Skeletal muscle cell (primary cell): ENCODE data around the gene SCMH1.

ENCODE experiments used
- DNase-seq: peaks from one replicate; pipeline ENCODE4 v3.0.0-alpha.2; 2010; ENCODE audit warnings: low read depth
- H3K4me3 ChIP-seq: 2 replicates; pipeline ENCODE4 v1.5.1; 2011; ENCODE audit warnings: low read depth, mild to moderate bottlenecking, control low read depth, low read length, moderate library complexity

Gene SCMH1

DNA sequence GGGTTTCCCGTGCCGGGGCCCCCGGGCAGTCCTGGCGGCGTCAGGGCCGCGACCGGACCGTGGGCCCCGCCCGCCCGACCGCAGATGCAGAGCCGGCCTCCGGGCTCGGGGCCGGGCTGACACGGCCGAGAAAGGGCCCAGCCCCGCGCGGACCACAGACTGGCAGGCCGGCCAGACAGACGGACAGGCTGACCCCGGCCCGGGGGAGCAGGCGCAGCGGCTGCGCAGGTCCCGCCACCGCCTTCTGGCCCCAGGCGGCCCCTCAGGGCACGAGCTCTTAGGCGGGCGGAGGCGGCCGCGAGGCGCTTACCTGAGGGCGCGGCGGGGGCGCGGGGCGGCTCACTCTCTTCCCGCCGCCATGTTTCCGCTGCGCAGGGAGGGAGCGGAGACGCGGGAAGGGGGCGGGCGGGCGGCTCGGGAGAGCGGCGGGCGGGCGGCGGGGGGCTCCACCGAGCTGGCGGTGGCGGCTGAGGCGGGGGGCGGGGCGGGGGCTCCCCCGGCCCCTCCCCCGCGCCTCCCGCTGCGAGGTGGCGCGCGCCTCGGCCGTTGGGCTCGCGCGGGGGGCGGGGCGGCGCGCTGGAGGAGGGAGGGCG lies at the start of gene SCMH1:
Gene SCMH1 (minus strand): TSS at position 558 of the 593 bp plus-strand sequence. CDS start 56,173 bp downstream, outside the sequence.
- no peak for DNase-seq
- peak within 1 kb of the TSS; percentile 65 for H3K4me3 ChIP-seq

DNA sequence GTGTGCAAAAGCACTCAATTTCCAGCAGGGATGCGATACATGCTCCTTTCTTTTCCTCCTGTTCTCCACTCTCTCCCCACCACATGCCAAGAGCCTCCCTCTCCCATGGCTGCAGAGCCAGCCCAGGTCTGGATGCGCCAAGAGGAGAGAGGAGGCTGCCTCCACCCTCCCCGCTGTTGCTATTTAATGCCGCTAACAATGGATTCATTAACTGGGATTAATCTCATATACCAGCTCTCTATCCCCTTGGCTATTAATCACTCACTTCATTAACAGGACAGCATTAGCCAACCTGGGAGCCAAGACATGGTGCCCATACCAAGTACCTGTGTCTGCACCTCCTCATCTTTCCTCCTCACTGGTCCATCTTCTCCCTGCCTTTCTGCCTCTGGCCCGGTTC lies 49.1 kb upstream of the SCMH1 start:
- H3K4me3 ChIP-seq: no peak overlapping the region
- DNase-seq: no peak

DNA sequence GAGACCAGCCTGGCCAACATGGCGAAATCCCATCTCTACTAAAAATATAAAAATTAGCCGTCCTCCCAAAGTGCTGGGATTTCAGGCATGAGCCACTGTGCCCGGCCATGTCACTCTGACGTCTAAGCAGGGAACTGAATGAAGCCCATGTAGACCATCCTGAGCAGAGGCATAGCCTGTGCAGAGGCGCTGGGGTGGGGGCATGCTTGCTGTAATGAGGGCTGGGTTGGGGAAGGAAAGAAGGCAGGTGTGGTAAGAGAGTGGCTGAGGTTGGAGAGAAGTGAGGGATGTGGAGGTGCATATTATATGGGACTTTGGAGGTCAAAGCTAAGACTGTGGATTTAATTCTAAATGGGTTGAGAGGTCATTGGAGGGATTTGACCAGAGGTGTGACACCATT lies 47.1 kb upstream of the SCMH1 start:
- no peak overlapping the region for H3K4me3 ChIP-seq
- DNase-seq: no peak

DNA sequence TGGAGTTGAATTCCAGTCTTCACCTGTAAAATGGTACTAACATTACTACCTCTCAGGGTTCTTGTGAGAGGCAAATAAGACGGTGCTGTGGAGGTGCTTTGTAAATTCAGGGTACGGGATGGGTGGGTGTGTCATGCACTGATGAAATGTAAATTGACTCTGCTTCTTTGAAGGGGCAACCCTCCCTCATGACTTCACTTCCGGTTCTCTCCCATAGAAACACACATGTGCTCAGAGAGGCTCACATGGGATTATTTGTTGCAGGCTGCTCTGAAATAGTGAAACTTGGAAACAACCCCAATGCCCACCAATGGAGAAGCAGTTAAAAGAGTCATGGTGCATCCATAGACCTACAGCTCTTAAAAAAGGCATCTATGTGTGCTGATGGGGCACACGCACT lies 44.9 kb upstream of the SCMH1 start:
- no peak overlapping the region for H3K4me3 ChIP-seq
- DNase-seq: no peak

DNA sequence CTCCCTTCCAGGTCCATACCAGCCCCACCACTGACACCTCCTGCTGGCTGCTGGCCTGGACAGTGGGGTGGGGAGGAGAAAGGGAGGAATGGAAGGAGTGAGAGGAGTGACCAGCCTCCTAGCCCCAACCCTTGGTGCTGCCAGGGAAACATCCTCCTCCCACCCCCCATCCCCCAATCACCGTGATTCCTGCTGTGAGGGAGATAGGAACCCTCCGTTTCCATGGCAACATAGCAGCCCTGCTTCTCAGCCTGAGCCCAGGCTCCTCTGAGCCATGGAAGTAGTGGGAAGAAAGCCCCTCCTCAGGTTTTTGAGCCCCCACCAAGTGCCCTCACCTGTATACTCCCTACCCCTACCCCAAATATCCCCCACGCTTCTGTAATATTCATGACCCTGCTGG lies 44.4 kb upstream of the SCMH1 start:
- DNase-seq: no peak
- H3K4me3 ChIP-seq: no peak overlapping the region

DNA sequence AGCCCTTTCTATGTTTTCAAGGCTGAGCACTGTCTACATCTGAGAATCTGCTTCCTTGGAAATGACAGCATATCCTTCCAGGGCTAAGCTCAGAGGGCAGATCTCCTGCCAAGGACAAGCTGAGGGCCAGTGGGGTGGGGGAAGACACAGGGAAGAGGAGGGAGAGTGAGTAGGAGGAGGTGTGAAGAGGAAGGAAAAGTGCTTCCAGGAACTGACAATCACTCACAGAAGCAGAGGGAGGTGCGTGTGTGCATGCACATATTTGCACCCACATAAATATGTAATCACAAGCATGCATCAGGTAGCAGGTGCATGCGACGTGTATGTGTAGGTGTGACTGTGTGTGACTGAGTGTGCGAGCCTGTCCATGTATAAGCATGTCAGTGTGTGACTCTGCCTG lies 43.7 kb upstream of the SCMH1 start:
- no peak overlapping the region for H3K4me3 ChIP-seq
- DNase-seq: no peak

DNA sequence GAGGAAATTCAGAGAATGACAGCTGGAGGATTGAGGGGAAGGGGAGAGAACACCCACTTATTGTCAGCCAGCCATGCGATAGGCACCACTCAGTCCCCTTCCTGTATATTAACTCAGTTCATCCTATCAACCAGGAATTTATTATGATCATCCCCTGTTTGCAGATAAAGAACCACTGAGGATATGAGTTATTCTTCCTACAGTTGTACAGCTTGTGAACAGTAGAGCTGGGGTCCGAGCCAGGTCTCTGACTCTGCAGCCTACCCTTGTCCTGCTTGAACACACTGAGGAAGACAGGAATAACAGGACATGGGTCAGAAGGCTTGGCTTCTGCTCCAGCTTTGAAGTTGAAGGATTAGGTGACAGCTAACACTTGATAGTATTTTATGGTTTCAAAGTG lies 42.0 kb upstream of the SCMH1 start:
- H3K4me3 ChIP-seq: no peak overlapping the region
- DNase-seq: no peak

DNA sequence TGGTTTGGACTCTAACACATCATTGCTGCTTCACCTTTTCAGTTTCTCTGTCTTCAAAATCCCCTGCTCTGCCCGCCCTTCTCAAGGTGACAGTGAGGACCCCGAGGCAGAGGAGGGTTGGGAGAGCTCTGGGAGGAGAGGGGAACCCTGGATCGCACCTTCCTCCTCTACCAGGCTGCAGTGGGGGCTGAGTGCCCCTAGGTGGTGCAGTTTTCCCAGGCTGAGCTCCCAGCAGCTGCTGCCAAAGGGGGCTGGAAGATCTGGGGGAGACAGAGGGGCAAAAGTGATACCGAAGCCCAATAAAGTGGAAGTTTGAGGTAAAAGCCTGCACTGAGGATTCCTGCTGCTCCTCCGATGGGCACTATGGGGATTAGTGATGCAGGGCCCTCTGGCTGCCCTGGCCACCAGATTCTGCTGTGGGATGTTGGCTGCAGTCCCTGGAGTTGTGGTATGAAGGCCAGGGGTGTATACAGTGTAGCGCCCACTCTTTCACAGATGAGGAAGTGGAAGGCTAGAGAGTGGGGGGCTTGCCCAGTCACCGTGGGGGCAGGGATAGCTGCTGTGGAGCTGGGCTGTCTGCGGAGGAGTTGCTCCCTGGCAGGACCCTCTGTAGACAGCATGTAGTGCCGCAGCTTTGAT lies 40.7 kb upstream of the SCMH1 start:
- no peak for DNase-seq
- H3K4me3 ChIP-seq: no peak overlapping the region

DNA sequence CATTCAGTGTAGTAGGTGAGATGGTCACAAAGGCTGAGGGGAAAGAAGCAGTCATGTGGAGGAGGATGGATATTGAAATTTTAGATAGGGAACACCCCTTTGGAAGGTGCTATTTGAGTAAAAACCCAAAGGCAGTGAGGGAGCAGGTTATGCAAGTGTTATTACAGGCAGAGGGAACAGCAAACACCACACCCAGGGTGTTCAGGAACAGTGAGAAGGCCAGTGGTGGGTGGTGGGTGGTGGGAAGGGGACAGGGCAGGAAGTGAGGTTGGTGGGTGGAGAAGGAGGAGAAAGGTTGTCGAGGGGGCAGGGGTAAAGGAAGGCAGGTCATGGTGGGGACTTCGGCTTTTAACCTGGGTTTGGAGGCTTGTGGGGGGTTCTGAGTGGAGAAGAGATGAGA lies 39.2 kb upstream of the SCMH1 start:
- H3K4me3 ChIP-seq: no peak overlapping the region
- DNase-seq: no peak

DNA sequence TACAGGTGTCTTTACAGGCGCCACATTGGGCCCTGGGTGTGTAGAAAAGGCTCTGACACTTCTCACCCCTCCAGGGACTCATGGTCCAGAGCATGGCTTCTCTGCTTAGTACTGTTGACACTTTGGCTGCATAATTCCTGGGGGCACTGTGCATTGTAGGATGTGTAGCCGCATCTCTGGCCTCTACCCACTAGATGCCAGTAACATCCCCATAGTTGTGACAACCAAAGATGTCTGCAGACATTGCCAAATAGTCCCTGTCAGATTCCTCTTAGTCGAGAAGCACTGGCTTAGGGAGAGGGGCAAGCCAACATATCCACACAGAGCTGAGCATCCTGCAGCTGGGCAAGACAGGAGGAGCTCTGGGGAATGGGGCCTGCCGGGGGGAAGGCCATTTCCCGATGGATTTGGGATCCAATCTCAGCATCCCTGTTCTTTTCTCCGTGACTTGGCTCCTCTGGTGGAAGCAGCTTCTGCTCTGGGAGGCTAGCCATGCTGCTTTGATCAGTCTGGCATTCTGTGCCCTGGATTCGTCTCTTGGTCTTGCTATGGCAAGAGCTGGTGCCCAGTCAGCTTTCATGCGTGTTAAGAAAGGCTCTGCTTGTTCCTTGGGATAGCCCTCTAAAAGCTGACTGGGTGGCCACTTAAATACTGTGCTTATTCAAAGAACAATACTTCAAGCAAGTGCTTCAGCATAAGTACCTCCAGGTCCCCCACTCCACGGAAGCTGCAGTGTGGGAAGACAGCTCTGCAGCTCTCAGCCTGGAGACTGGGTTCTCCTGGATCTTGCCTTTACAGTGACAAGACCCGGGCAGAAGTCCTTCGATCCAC lies 38.3 kb upstream of the SCMH1 start:
- no peak for DNase-seq
- no peak overlapping the region for H3K4me3 ChIP-seq

DNA sequence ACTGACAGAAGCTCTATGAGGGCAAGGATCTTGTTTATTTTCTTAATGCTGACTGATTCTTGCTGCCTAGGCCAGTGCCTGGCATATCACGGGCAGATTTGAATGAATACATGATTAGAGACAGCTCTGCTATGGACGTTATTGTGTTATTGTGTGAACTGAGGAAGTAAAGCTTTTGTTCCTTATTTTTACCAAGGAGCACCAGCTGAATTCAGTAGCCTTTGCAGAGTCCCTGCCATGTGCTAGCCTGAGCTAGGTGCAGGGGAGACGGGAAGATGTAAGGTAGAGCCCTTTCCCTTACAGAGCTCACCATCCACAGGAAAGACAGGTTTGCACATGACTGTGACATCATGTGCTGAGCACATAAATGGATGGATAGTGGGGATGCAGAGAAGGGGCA lies 36.0 kb upstream of the SCMH1 start:
- H3K4me3 ChIP-seq: no peak overlapping the region
- DNase-seq: no peak

DNA sequence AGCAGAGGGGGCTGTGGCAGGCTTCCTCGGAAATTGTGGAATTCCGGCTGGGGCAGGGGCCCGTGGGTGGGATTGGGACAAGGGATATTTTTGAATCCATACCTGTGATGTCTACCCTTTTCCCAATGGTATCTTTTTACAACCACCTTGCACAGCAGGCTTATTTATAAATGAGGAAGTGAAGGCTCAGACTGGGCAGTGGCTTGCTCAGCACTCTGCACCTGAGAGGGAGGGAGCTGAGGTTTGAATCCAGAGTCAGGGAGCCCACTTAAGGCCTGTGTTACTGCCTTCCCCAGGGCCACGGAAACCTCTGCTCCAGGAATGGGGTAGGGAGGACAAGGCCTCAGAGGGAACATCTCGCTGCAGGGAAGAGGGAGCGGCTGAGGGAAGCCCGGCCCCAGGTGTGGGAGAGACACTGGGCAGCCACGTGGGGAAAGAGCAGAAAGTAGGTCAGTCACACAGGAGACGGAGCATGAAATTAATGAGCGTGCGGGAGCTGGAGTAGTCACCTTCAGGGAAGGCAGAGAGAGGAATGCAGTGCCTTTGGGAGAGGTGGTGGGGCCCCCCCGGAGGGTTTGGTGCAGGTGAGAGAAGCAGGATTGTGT lies 35.4 kb upstream of the SCMH1 start:
- no peak for DNase-seq
- H3K4me3 ChIP-seq: no peak overlapping the region

DNA sequence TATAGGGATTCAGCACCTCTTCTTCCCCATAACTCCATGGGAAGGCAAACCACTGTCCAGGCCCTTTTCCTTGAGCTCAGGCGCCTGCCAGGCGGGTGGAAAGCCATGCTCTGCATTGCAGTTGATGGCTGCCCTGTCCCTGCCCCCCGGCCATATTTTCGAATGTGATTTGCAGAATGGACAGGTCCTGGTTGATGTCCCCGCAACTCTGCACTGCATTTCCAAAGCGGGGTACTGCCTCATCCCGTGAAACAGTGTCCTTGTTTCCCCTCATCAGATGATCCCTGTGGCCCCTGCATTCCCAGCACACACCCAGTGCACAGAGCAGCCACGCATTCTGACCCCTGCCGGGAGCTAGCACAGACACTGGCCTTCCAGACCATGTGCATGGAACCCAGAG lies 33.7 kb upstream of the SCMH1 start:
- no peak overlapping the region for H3K4me3 ChIP-seq

DNA sequence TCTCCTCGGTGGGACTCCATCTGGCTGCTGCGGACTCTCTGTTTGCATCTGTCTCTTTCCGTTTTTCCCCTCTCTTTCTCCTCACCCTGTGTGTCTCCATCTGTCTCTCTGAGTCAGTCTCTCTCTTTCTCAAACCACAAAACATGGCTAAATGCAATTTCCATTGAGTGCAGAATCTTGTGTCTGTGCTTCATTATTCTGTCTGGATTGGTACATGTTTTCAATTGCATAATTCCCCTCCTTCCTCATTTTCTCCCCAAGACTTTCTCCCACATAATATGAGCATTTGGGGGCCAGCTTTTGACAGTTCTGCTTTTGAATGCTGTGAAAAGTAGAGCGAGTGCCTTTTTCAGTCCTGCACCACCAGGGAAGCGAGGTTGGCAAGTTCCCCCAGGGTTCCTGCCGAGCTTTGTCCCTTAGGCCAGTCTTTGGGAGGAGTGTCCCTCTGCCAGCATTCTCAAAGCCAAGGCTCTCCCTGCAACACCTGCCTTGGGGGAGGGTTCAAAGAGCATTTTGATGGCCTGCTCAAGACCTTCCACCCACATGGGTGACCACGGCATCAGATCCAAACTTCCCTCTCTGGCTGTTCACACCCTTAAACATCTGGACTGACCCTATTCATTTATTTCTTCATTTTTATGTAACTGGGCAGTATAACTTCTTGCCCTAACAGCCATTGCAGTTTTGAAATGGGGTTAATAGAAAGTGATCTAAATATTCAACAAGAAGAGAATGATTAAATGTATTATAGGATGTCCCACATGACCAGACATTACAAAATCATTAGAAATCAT lies 32.8 kb upstream of the SCMH1 start:
- no peak for DNase-seq
- H3K4me3 ChIP-seq: no peak overlapping the region

More for the DNA sequence above, 33.7 kb upstream of the SCMH1 start:
- DNase-seq: no peak

DNA sequence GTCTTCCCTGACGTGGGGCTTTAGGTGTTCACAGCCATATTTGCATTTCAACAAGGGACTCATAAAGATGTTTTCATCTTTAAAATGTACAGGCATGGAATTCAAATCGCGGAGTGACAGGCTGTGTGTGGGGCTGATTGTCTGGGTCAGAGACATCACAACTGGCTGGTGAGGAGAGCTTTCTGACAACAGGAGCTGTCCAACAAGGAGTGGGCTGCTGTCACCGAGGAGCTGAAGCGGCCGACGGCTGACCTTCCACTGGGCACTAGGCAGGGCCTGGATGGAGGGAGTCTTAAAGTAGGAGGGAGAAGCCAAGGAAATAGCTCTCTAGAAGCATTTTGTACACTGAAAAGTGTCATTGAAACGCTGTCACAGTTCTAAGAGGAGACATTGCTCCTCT lies 30.5 kb upstream of the SCMH1 start:
- H3K4me3 ChIP-seq: no peak overlapping the region
- DNase-seq: no peak

DNA sequence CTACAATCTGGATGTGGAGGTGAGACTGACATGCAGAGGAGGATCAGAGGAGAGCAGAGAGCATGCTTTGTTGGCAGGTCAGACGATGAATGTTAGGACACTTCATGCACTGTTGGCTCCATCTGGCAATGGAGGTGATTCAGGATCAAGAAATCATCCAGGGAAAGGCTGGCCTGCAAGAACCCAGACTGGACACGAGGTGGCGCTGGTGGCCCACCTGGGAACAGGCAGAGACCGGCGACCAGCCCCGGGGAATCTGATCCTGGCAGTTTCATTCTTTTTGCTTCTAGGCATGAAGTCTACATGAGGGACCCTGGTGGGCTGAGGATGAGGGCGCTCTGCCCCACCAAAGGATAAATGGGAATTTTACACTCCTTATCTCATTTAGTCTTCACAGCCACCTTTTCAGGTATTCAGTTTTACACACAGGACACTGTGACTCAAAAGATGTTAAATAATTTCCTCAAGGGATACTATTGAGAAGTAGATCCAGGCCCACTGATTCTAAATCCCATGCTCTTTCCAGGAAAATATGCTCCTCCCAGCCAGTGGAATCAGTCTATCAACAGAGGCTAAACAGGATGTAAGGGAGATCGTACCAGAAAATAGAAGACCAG lies 26.2 kb upstream of the SCMH1 start:
- H3K4me3 ChIP-seq: no peak overlapping the region
- peak; percentile 16 for DNase-seq

DNA sequence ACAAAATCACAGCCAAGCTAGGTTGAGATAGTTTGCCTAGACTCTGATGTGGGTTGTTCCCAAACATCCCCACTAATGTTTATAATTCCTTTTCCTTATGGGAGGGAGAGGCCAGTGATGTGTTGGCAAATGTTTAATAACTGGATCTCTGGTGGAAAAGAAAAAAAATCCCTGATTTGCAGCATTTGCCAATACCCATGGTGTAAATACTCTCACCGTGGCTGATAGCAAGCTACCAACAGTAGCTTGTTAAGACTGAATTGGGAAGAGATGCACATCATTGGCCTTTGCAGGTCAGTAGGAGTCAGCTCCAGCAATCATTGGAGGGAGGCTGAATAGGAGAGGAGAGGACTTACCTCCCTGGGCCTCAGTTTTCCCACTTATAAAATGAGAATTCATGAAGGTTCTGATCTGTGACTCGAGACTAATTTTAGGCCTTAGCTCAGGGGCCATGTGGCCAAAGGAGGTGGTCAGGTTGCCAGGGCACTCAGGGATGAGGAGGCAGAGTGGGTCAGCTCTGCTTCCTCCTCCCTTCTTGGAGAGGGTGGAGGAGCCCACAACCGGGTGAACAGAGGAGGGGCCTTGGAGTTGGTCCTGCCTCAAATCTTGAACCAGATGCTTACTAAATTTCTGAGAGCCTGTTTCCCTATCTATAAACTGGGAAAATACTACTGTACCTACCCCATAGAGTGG lies 20.0 kb upstream of the SCMH1 start:
- H3K4me3 ChIP-seq: no peak overlapping the region
- DNase-seq: no peak

DNA sequence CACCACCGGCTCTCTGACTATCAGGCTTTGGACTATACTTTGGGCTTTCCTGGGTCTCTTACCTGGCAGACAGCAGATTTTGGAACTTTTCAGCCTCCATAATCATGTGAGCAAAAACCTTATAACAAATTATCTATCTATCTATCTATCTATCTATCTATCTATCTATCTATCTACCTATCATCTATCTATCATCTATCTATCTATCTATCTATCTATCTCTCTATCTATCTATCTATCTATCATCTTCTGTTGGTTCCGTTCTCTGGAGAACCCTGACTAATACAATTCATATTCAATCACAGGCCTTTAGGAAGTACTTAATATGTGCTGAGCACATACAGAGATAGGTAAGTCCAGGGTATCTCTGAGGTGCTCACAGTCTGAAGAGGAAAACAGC lies 18.7 kb upstream of the SCMH1 start:
- DNase-seq: no peak
- no peak overlapping the region for H3K4me3 ChIP-seq

DNA sequence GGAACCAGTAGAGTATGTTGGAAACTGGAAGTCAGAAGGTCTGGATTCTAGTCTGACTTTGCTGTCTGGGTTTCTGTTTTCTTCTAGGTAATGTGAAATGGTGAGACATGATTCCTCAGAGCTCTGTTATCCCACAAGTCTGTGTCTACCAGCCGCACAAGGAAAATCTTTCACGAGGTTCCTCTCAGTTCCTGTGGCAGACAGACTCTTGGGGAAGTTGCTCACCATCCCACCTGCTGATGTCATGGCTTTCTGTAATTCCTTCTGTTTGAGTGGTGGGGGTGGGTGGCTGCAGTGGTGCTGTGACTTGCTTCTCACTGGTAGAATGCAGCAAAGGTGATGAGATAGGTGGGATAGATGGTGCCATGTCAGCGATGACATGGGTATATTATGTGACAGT lies 17.1 kb upstream of the SCMH1 start:
- H3K4me3 ChIP-seq: no peak overlapping the region
- DNase-seq: no peak
